HG03064 (cell line): Measurements from ENCODE around the gene NAV1.
"Not testable (repeated sequence)": the region's sequence is repeated elsewhere in the genome, so short reads cannot be mapped to it uniquely, and the experiment has no call there.

ENCODE experiments used
- ATAC-seq: cut with Tn5 transposase; IDR thresholded peaks from one replicate; pipeline ENCODE4 v1.9.1; 2021; ENCODE audit warnings: low read depth; ENCODE audit not compliant: unreplicated experiment

Gene NAV1

DNA sequence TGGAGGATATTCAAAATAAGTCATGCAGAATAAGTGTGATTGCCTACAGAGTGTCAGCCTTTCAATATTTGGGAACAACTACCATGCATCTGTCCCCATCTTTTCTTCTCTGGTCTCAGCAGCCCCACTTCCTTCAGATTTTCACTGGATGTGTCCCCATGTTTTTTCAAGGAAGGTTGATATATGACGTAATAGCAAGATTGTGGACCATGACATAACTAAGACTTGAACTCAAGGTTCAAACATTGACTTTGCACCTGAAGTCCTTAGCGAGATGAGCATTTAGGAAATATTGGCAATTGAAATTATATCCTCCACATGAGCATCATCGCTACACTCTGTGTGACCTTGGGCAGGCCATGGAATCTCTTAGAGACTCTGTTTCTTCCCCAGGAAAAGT lies 5.8 kb downstream of the NAV1 start:
- ATAC-seq, result no peak

DNA sequence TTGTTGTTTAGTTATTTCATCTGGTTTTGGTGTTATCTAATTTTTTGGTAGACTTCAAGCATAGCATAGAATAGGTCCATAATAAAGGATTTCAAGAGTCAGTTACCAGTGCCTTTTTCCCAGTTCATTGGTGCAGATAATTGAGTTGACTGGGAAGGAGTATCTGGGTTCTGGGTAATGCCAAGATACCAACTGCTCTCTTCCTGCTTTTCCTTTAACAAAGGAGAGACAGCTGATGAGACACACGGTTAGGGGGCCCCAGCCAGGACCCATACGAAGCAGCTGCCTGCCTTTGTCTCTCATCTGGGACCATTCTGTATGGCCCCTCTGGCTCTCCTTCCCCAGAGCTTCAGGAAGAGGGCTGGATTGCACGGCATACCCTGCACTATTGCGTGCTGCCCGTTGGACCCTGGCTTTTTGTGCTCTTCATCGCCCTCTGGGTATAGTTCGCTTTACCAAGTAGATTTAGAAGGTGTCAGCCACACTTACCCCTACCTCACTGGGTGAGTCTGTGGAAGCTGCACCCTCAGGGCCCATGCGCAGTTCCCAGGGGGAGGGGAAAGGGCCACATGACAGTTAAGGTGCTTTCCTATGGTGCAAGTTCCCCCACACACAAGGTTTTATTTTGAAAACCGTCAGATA lies 7.0 kb downstream of the NAV1 start:
- ATAC-seq, result no peak

DNA sequence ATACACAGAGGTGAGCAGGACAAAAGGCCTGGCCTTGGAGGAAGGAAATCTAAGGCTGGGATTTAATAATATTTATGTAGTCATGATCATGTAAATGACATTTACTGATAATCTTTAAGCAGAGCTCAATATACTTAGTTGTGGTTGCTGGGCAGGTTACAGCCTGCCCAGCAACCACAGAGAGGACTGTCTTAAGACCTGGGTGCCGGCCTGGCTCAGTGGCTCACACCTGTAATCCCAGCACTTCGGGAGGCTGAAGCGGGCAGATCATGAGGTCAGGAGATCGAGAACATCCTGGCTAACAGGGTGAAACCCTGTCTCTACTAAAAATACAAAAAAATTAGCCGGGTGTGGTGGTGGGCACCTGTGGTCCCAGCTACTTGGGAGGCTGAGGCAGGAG lies 10.6 kb downstream of the NAV1 start:
- ATAC-seq, result not testable (repeated sequence)

DNA sequence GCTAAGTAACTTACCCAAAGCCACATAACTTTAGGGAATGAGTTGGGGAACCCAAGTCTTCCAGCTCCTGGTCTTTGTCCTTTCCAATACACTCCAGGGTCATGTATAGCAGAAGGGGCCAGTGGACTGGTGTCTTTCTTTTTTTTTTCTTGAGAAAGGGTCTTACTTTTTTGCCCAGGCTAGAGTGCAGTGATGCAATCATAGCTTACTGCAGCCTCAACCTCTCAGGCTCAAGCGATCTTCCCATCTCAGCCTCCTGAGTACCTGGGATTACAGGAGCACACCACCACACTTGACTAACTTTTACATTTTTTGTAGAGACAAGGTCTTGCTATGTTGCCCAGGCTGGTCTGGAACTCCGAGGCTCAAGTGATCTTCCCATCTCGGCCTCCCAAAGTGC lies 12.2 kb downstream of the NAV1 start:
- no peak for ATAC-seq

DNA sequence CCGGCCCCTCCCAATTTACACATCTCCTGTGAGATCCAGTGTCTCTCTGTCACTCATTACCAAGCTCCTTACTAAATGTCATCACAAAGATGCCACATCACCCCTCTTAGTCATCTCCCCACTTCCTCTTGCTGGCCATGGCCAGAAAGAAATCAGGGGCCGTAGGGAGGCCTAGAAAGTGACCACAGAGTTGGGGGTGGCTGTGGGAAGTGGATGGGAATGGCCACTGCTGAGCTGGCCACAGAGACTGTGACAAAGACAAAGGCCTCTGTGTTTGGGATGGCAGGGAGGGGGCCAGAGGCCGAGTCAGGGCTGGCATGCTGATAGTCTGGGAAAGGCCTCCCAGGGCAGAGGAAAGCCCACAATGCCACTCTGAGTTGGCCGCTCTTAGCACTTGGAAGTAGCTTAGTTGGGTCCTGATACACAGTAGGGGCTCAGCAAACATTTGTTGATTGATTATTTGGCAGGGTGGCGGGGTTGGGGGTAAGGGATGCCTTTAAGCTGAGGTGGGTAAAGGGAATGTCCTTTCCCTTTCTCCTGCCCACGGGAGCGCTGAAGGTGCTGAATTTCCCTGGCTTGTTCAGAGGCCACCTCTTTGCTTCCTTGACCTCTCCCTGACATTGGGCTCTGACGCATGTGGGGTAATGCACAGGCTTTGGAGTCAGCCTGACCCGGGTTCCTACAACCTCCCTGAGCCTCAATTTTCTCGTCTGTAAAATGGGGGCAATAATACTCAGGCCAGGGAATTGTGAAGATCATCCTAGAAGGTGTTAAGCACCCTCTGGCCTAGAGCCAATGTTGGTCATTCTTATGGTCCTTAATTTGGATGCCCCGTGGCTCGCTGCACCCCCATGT lies 13.2 kb downstream of the NAV1 start:
- ATAC-seq, result no peak

DNA sequence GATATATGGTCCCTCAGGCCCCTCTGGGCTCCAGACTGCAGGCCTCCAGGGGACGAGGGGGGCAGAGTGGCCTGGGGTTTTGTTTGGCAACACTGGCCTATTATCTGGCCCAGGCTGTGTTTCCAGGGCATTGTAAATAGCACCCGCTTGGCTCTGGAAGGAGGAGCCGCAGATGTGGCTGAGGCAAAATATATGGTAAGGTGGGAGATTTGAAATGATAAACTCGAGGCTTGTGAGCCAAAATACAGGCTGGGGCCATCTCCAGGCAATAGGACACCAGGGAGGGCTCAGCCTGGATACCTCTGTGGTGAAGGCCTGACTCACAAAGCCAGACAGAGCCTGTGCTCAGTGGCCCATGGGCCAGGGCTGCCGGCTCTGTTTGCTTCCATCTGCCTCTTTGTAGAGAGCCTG lies 14.0 kb downstream of the NAV1 start:
- no peak for ATAC-seq

DNA sequence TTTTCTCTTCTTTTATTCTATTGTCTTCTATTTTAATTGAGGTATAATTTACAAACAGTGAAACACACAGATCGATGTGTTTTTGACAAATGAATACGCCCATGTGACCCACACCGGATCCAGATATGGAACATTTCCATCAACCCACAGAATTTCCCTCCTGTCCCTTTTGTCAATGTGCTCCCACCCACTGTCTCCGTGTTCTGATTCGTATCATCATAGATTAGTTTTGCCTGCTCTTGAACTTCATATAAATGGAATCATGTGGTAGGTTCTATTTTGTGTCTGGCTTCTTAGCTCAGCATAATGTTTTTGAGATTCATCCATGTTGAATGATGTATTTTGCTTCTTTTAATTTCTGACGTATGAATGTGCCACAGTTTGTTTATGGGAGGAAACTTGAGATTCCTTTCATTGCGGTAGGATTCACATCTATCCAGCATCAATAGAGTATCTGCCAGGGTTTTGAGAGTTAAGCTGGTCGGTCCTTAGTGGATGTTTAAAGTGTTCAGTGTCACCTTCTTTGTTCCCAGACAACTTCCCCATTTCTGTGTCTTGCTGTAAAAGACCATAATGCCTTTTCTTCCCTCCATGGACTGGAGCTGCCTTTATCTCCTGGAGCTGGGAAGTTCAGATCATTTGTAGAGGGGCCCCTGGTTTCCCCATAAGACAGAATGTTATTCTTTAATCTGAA lies 14.7 kb downstream of the NAV1 start:
- ATAC-seq, result no peak

DNA sequence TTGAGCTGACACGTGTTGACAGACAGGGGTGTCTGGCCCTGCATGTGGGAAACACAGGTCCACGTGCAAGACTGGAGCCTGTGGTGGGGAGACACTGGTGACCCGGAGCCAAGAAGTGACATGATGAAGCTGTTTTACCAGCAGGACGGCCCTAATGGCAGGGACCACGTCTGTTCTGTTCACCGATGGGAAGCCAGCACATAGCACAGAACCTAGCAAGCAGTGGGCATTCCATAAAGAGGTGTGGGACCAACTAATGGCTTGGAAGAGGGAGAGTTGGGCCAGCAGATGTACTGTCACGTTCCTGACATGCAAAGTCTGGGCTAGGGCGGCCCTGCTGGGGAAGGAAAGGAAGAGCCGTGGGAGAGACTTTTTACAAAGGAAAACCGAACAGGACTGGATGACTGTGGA lies 15.3 kb downstream of the NAV1 start:
- no peak for ATAC-seq

DNA sequence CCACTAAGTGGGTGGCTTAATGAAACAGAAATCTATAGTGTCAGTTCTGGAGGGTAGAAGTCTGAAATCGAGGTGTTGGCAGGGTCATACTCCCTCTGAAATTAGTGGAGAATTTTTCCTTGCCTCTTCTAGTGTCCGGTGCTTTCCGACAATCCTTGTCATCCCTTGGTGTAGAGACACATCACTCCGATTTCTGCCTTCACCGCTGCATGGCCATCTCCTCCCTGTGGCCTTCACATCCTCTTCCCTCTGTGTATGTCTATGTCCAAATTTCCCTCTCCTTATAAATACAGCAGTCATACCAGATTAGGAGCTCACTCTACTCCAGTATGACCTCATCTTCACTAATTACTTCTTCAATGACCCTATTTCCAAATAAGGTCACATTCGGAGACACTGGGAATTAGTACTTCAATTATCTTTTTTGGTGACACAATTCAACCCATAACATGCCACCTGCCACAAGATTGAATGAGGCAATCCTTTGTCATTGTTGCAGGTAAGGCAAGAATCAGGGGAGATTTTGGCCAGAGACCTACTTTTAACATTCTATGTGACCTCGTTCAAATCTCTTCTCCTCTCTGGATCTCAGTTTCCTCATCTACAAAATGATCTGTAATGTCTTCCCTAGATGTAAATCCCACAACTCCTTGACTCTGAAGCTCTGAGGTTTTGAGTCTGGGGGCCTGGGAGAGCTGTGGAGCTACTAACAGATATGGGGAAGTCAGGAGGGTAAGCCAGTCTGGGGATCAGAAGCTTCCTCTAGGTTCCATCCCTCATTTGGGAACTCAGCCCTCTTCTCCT lies 16.1 kb downstream of the NAV1 start:
- ATAC-seq, result no peak

DNA sequence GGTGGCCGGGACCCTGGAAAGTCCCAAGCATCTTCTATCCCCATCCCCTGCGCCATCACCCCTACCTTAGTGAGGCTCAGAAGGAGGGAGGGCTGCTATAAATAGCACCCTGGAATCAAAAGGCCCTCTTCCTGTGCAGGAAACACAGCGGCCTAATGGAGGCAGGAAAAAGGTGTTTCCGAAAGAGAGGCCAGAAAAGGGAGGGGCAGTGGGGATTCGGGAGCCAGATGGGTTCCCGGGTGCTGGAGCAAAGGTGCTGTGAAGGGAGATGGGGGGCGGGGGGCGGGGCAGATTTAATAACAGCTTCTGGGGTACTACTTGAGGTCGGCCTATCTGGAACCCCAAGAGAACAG lies 16.6 kb downstream of the NAV1 start:
- ATAC-seq, result no peak

DNA sequence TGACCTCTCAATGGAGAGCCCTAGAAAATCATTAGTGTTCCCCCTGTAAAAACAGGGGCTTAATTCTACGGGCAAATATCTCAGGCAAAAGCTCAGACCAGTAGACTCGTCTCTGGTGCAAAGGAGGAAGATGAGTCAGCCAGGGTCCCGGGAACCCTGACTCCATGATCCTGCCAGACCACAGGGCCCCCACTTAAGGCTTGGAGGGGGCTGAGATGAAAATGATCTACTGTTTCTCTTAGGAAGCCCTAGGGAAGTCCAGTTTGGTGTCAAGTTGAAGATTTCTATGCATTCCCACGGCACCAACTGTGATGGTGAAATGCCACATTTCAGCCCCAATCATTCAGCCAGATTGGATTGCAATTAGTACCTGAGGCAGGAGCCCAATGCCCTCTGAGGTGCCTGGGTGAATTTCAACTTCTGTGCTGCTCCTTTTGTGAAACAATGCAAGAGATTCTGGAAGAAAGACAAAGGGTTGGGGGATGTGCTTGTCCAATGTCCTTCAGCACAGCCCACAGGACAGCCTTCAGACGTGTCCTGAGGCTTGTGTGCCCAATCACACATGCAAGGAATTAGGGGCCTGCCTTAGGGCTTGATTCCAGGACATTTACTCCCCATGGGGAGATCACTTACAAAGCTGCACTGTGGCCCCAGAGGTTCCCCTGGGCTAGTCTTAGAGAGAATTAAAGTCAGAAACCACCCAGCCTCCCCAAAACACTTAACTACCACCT lies 18.1 kb downstream of the NAV1 start:
- ATAC-seq, result no peak

DNA sequence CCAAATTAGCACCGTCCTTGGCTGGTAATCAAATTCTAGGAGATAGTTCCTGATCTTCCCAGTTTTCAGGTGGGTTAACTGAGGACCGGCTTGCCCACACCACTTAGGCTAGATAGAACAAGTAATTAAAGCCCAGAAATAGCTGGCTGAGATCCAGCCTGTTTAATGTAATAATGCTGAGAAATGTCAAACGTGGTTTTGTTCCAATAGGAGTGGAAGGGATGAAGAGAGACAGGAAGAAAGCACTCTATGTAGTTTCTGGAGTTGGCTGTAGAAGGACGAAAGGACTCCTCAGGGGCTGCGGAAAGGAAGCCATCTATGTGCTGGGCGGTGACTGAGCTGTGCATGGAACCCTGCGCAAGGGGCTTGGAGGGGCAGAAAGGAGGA lies 18.6 kb downstream of the NAV1 start:
- ATAC-seq, result no peak

DNA sequence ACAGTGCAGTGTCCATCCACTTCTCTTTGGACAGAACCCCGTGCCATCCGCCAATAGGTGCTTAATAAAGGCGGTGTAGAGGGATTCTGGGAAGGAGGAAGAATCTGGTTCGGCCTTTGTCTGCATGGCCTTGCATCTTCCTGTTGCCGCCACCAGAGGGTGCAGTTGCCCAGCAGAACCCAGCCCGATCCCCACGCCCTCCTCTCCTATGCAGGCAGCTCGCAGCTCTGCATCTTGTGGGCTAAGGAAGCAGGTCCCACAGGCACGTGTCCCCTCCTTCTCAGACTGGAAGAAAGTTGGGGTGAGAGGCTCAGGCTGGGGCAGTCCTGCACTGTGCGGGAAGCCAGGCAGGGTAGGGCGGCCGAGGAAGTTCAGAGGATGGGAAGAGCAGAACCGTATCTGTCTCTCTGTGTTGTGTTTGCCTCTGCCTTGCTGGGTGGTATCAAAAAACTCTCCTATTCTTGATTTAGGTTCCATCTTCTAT lies 20.8 kb downstream of the NAV1 start:
- no peak for ATAC-seq

DNA sequence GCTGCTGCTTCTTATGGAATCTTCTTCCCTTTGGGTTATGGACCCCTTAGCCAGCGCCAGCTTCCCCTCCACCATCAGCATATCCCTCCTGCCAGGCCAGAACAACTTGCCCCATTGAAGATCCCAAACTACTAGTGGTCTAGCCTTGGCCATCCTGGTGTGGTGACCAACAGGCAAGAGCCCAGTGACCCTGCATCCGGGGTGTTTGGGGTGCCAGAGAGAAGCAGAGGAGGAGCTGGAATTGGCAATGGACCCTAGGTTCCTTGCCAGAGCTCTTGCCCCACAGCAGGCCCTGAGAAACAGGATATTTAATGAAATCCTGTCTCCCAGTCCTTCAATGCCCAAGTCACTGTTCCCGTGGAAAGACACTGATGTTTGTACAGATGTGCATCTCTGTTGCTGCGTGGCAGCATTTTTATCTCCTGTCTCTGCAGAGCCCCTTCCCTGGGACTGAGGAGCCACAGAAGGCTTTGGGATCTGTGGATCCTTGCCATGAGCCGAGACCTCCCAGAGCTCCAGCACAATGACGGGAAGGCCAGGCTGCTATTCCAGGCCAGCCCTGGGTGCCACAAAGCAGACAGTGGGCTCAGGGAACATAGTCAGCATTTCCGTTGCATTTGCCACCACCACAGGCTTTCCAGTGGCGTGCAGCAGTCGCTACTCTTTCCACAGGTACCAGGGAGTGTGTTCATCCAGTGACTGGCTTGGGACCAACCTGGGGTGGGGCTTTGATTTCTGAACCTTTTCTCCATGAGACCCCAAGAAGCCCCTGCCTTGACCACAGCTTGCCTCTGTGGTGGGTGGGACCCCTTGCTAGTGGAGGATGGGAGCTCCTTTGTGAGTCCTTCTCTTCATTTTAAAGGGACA lies 21.6 kb downstream of the NAV1 start:
- no peak for ATAC-seq

DNA sequence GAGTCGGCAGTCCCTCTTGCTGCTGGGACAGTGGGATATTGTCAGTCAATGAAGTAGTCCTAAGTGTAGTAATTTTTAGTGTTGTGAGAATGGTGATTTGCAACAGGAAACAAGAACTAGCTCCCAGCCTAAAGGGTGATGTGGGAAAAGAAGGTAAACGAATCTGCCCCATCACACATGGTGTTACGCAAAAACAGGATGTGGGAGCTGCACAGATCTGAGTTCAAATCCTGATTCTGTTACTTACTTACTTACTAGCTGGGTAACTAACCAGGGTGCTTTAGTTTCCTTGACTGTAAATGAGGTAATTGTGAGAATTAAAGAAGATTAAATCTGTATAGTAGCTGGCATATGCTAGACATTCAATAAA lies 22.3 kb downstream of the NAV1 start:
- no peak for ATAC-seq

DNA sequence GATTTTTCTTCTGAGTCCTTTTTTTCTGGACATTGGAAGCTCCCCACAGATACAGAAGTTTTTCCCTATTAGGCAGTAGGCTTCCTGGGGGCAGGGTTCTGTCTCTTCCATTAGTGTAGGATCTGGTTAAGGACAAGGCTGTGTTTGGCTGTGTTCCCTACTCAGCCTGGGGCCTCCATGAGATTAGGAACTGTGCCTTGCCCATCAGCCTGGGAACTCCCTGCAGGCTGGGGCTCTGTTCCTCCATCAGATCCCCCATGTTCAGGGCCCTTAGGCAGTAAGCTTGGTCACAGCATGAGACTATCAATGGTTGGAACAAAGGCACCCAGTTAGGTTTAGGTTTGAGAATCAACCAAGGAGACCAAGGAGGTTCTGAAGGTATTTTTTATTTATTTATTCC lies 22.7 kb downstream of the NAV1 start:
- no peak for ATAC-seq

DNA sequence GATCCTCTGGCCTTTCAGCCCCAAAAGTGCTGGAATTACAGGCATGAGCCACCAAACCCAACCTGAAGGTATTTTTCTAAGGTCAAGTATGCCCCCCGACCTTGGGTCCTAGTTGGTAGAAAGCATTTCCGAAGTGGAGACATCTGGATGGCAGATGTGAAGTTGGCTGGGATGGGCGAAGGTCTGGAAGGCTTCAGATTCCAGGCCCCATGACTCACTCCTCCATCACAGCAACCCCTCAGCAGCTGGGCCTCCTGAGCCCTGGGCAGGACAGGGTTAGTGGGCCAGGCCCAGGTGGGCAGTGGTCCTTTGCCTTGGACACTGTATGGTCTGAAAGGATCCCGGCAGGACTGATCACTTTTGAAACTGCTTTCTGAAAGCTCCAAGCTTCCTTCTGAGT lies 23.3 kb downstream of the NAV1 start:
- ATAC-seq, result no peak

DNA sequence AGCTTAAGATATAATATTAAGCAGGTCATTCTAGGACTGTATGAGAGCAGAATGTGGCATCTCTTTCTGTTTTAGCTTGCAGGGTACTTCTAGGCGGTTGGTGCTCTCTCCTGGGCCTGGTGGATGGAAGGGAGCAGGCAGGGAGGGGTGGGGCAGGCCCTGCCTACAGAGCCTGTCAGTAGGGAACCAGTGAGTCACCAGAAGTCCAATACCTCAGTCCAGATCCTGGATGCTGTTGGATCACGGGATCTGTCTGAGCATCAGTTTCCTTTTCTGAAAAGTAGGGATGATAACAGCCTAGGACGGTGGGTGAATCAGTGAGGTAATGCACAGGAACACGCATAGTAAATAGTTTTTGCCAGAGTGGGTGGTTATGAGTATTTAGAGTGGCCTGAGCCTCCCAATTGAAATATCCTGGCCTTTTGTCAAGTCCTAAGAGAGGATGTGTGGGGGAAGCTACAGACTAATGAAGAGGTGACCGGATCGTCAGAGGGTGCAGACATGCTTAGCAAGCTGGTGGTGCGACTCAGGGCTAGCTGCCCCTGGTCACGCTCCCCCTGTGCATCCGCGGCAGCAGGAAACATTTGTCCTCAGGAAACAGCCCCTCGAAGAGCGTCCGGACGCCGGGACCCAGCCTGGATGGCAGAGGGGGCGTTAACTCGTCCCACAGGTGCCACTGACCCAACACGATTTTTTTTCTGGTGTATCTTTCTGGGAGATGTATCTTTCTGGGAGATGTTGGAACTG lies 23.9 kb downstream of the NAV1 start:
- ATAC-seq, result no peak

DNA sequence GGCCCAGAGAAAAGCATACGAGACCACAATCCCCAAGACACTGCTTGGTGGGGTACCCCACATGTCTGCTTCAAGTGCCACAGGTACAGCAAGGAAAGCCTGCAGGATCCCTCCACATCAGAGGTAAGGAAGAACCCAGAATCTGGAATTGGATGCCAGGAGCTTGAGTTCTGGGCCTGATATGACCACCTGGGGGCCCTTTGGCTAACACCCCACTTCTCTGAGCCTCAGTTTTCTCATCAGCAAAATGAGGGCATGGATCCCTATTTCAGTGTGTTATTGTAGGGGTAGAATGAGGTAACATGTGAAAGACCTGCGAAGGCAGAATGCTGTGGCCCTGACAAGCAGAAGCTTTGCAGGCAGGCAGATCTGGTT lies 24.5 kb downstream of the NAV1 start:
- no peak for ATAC-seq
